IPS-NIHi7 (cell line): ENCODE measurements around the gene WDR70.
"Not testable (repeated sequence)": the region's sequence is repeated elsewhere in the genome, so short reads cannot be mapped to it uniquely, and the experiment has no call there.

Experiments used
- DNase-seq: peaks from one replicate; pipeline ENCODE4 v3.0.0; 2012; ENCODE audit warnings: mixed read lengths; ENCODE audit errors: extremely low spot score

WDR70 gene

DNA sequence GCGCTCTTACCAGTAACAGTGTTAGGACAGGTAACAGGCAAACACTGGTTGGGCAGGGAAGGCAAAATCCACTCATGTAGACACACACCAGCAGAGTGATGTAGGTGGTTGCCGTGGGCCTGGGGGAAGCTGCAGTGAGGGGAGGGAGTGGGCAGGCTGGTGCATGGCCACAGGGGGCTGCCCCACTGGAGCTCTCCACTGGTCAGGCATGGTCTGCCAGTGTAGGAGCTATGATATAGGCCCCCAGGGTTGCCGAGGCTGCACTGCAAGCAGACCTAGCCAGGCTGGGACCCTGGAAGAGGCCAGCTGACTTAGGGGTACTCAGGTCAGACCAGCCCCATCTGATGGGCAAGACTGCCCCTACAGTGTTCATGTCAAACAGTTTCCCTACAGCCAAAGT lies 306.1 kb downstream of the WDR70 start:
- no peak for DNase-seq

GRCh38 chr5:37685816-37686215 lies 306.7 kb downstream of the WDR70 start:
- DNase-seq: no peak

DNA sequence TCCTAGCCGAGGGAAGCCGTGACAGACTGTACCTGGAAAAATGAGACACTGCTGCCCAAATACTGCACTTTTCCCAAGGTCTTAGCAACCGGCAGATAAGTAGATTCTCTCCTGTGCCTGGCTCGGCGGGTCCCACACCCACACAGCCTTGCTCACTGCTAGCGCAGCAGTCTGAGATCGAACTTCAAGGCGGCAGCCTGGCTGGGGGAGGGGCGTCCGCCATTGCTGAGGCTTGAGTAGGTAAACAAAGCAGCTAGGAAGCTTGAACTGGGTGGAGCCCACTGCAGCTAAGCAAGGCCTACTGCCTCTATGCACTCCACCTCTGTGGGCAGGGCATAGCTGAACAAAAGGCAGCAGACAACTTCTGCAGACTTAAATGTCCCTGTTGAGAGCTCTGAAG lies 309.8 kb downstream of the WDR70 start:
- not testable (repeated sequence) for DNase-seq

GRCh38 chr5:37694333-37694732 lies 315.2 kb downstream of the WDR70 start:
- DNase-seq: not testable (repeated sequence)

DNA sequence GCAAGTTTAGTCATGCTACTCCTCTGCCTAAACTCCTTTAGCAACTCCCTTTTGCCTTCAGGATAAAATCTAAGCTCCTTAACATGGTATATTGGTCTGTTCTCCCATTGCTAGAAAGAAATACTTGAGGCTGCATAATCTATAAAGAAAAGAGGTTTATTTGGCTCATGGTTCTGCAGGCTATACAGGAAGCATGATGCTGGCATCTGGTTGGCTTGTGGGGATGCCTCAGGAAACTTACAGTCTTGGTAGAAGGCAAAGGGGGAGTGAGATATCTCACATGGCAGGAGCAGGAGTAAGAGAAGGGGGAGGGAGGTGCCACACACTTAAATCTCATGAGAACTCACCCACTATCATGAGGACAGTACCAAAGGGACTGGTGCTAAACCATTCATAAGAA lies 315.7 kb downstream of the WDR70 start:
- DNase-seq: no peak

DNA sequence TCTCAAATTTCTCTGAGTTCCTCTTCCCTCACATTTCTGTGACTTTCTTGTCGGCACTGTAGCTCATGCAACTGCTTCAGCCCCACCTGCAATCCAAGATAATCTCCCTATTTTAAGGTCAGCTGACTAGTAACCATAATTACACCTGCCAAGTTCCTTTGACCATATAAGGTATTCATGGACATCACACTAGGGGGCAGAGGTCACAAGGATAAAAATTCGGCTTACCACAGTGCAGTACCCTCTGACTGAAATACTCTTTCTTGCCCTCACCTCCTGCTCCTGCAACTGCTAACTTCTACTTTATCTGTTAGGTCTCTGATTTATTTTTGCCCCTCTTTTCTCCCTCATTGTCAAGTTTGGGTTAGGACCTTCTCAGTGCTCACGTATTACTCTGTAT lies 316.5 kb downstream of the WDR70 start:
- DNase-seq: no peak

- peak; percentile 51 for DNase-seq
These were observed 317.3 kb downstream of the WDR70 start for GRCh38 chr5:37696190-37697021.

DNA sequence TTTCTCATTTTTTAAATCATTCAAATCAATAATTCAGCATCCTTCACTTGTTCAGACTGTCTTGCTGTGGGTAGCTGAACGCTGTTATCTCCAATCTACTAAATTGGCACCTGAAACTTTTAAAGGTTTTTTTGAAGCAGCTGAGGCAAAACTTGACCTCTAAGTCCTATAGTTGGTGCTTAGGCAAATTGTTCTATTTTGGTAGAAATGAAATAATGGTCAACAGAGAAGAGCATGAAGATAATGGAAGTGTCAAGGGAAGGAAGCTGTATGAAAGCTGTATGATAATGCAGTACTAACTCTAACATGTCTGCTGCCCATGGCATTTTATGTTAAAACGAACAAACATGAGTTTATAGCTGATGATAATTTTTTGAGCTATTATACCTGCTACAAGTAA lies 322.8 kb downstream of the WDR70 start:
- no peak for DNase-seq

DNA sequence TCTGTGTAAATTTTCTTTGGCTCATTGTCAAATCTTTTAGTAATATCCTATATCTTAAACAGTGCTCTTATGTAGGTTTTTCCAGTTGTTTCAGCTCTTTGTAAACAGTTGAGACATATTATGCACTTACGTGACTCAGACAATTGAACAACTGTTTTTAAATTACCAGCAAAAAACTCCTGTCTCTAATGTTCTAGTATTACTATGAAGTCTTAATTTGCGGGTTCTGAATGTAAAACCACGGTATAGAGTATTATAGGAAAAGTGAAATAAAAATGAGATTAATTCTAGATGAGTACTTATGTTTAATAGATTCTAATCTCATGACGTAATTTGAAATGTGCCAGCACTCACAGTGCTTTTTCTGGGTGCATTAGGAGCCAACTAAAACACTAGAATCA lies 324.7 kb downstream of the WDR70 start:
- no peak for DNase-seq

DNA sequence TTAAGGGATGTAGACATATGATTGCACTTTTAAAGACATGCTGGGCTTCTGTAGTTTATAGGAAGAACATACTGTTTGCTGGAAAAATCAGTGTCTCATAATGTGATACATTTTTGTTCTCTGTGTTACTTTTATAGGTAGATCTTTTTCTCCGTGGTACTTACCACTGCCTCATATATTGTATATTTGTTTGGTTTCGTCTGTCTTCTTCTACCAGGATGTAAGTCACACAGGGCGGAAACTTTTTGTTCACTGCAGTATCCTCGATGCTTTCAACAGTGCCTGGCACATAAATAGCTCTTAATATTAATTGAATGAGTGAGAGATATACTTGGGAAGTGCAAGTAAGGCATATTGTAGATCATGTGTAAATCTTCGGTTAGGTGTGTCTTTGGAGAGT lies 325.3 kb downstream of the WDR70 start:
- DNase-seq: no peak

GRCh38 chr5:37709020-37709419 lies 329.9 kb downstream of the WDR70 start:
- no peak for DNase-seq

- no peak for DNase-seq
These were observed 331.8 kb downstream of the WDR70 start for GRCh38 chr5:37710965-37711364.

- DNase-seq: no peak
These were observed 333.6 kb downstream of the WDR70 start for GRCh38 chr5:37712750-37713149.

GRCh38 chr5:37714756-37715155 lies 335.6 kb downstream of the WDR70 start:
- DNase-seq: no peak

GRCh38 chr5:37715361-37715760 lies 336.2 kb downstream of the WDR70 start:
- DNase-seq: no peak

- DNase-seq: no peak
These were observed 336.9 kb downstream of the WDR70 start for GRCh38 chr5:37715992-37716391.

DNA sequence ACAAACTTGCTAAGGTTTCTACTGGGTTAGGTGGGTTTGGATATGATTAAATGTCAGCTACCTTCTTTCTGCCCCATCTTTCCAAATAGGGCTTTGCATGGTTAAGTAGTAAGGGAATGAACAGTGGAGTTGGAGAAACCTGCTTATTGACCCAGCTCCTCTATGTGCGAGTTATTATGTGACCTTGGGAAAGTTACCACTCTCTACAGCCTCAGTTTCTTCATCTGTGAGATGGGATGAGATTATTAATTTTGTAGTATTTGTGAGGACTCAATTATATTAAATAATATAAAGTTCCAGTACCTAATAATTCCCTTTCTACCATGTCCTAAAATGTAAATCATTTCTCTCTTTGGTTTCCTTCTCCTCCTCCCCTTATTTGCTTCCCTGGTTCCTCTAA lies 337.3 kb downstream of the WDR70 start:
- DNase-seq: no peak

GRCh38 chr5:37717276-37717612 lies 338.1 kb downstream of the WDR70 start:
- DNase-seq: no peak

GRCh38 chr5:37717613-37718431 lies 338.7 kb downstream of the WDR70 start:
- DNase-seq: no peak

GRCh38 chr5:37720550-37720952 lies 341.4 kb downstream of the WDR70 start:
- DNase-seq: no peak

- DNase-seq: no peak
These were observed 342.3 kb downstream of the WDR70 start for GRCh38 chr5:37721447-37721871.

GRCh38 chr5:37722236-37723161 lies 343.4 kb downstream of the WDR70 start:
- DNase-seq: no peak
